CD4-positive, alpha-beta T cell (primary cell): ENCODE data around the gene ZDHHC5. TPM values are rescaled to one million over a fixed set of nuclear protein-coding genes. Genes with fewer than 3 reads are reported as not detected.
A peak's percentile ranks its signal among the peaks of the same experiment; 100 is the strongest.

Source experiments
- ATAC-seq: fragments of 200-7000 bp; cut with Tn5 transposase; one replicate; pipeline ENCODE4 v1.10.0; 2022; ENCODE audit warnings: mild to moderate bottlenecking; ENCODE audit not compliant: poor library complexity
- CTCF ChIA-PET: fragments of 350-600 bp; sonication (Branson Sonifier 250); formaldehyde crosslinking; loops from one replicate; lab custom pipeline; 2021; ENCODE audit warnings: antibody characterized with exemption, inconsistent platforms; lab: Charles Lee
- POLR2A ChIA-PET: fragments of 350-600 bp; sonication (Branson Sonifier 250); formaldehyde crosslinking; loops from one replicate; lab custom pipeline; 2021; ENCODE audit warnings: antibody characterized with exemption, inconsistent platforms; lab: Charles Lee
- DNase-seq, 14 experiments: peaks; one replicate each; pipeline ENCODE4 v3.0.0-alpha.2; 2013 to 2020; ENCODE audit warnings: mixed read lengths in 2 of 14
- H3K27ac ChIP-seq, 2 donors: one replicate each; pipeline versions ENCODE4 v1.5.1 to v1.7.0; 2013; ENCODE audit warnings: low read length in 2 of 2, low read depth in 1 of 2, mild to moderate bottlenecking in 1 of 2
- H3K27me3 ChIP-seq, 2 experiments: 1 replicate in 1 of 2; 2 replicates in 1 of 2; pipeline versions ENCODE4 v1.6.1 to v1.7.0; 2013; ENCODE audit warnings: low read length in 2 of 2, control low read depth in 1 of 2, mild to moderate bottlenecking in 1 of 2, moderate library complexity in 1 of 2; ENCODE audit not compliant: insufficient read depth in 2 of 2, control insufficient read depth in 1 of 2
- H3K36me3 ChIP-seq: one replicate; pipeline ENCODE4 v1.6.1; 2013; ENCODE audit warnings: low read length, control low read depth; ENCODE audit not compliant: insufficient read depth
- H3K4me1 ChIP-seq: one replicate; pipeline ENCODE4 v1.6.1; 2013; ENCODE audit warnings: low read length, control low read depth; ENCODE audit not compliant: insufficient read depth
- H3K4me3 ChIP-seq: one replicate; pipeline ENCODE4 v1.5.1; 2013; ENCODE audit warnings: mild to moderate bottlenecking, low read length, moderate library complexity
- H3K9me3 ChIP-seq, 2 experiments: 1 replicate in 1 of 2; 2 replicates in 1 of 2; pipeline versions ENCODE4 v1.6.1 to v1.7.0; 2013; ENCODE audit warnings: low read length in 2 of 2, mild to moderate bottlenecking in 2 of 2, control low read depth in 1 of 2, moderate library complexity in 1 of 2; ENCODE audit not compliant: control insufficient read depth in 1 of 2, insufficient read depth in 1 of 2
- H3K27ac Mint-ChIP-seq: one replicate; pipeline ENCODE4 v1.8.0; 2020; ENCODE audit warnings: mixed read lengths
- H3K27me3 Mint-ChIP-seq: one replicate; pipeline ENCODE4 v1.8.0; 2021; ENCODE audit warnings: mixed read lengths
- H3K36me3 Mint-ChIP-seq: one replicate; pipeline ENCODE4 v1.8.0; 2021; ENCODE audit warnings: low read depth, mixed read lengths
- H3K4me1 Mint-ChIP-seq: one replicate; pipeline ENCODE4 v1.8.0; 2021; ENCODE audit warnings: low read depth, mixed read lengths
- H3K4me3 Mint-ChIP-seq: one replicate; pipeline ENCODE4 v1.8.0; 2020; ENCODE audit warnings: mild to moderate bottlenecking, mixed read lengths
- H3K9me3 Mint-ChIP-seq: one replicate; pipeline ENCODE4 v1.8.0; 2020; ENCODE audit warnings: mixed read lengths
- CTCF ChIP-seq: fragments of 200-600 bp; IDR thresholded peaks from one replicate; pipeline ENCODE4 v1.8.0; 2022; ENCODE audit warnings: antibody characterized with exemption, mild to moderate bottlenecking
- intact Hi-C, 2 experiments: fragments of 100-400 bp; cut with DNase I in 1 of 2; cut with micrococcal nuclease in 1 of 2; formaldehyde crosslinking; loops; one replicate each; pipeline versions ENCODE4 v1.15.1 to v1.9.0; 2023 to 2025; cut with DNase I, micrococcal nuclease
- total RNA-seq, 174 experiments: library from RNA in 2 of 174; stranded (reverse) in 2 of 174; gene quantifications; one replicate each; pipeline ENCODE4 v1.2.3 and lab custom pipeline; 2021 to 2026

Gene ZDHHC5
- total RNA-seq, 2 experiments from 2014 or later = 59.7 to 61.1 TPM

GRCh38 chr11:57742087-57742452, 74.2 kb downstream of the ZDHHC5 start:
- Histone ChIP-seq H3K36me3 (peaks cover 57% of the 10 kb centered on the region), H3K27me3 (no peaks in the 10 kb centered on the region), H3K9me3 (no peaks in the 10 kb centered on the region), H3K4me3 (peak overlapping the region; percentile 92), H3K27ac (peak overlapping the region; percentile 91 to 96), H3K4me1 (peaks cover 31% of the 10 kb centered on the region)
- ATAC-seq (no peak), DNase-seq (peak in 1 of 14 experiments; percentile 2)
- POLR2A ChIA-PET = interaction anchor here (0.6 to 2.9 kb wide), 25 partner anchors 10 to 835 kb away, joined by 3 to 40 read pairs (median 5); partner anchors contain the start of genes BTBD18, LPXN, MED19 and SLC43A1
- intact Hi-C loops = loop anchor here in 1 of 2 experiments (10.0 kb wide), 1 partner anchor 417 kb away; the partner anchor contains the start of gene TNKS1BP1
- peak overlapping the region; percentile 95 for H3K27ac Mint-ChIP-seq
- TF ChIP-seq CTCF = no peak
- peaks cover 75% of the 10 kb centered on the region for H3K36me3 Mint-ChIP-seq
- H3K27me3 Mint-ChIP-seq = no peaks in the 10 kb centered on the region
- H3K9me3 Mint-ChIP-seq = no peaks in the 10 kb centered on the region
- H3K4me3 Mint-ChIP-seq = peak overlapping the region; percentile 97
- CTCF ChIA-PET = interaction anchor here (0.6 to 8.5 kb wide), 3 partner anchors 59 to 209 kb away, joined by 3 to 45 read pairs (median 5); no protein-coding TSS in a partner anchor
- peaks cover 40% of the 10 kb centered on the region for H3K4me1 Mint-ChIP-seq

- H3K27ac ChIP-seq = peak overlapping the region in 1 of 2 donors; percentile 22
- Mint-ChIP-seq H3K36me3 (peaks cover 69% of the 10 kb centered on the region), H3K27me3 (no peaks in the 10 kb centered on the region), H3K9me3 (no peaks in the 10 kb centered on the region), H3K27ac (peak overlapping the region; percentile 80), H3K4me3 (peak overlapping the region; percentile 75), H3K4me1 (peaks cover 44% of the 10 kb centered on the region)
- peaks cover 43% of the 10 kb centered on the region for H3K36me3 ChIP-seq
- CTCF ChIA-PET = interaction anchor here (0.6 to 8.5 kb wide), 2 partner anchors 54 to 56 kb away, joined by 5 to 45 read pairs; no protein-coding TSS in a partner anchor
- DNase-seq (no peak), ATAC-seq (no peak)
- H3K9me3 ChIP-seq = no peaks in the 10 kb centered on the region
- H3K4me3 ChIP-seq = no peak overlapping the region
- POLR2A ChIA-PET = interaction anchor here (1.3 to 2.0 kb wide), 3 partner anchors 20 to 409 kb away, joined by 3 to 6 read pairs (median 4); partner anchors contain the start of genes MED19, SSRP1 and TMX2
- intact Hi-C loops = loop anchor here in 1 of 2 experiments (10.0 kb wide), 1 partner anchor 420 kb away; the partner anchor contains the start of gene TNKS1BP1
- no peak for TF ChIP-seq CTCF
- no peaks in the 10 kb centered on the region for H3K27me3 ChIP-seq
- peaks cover 31% of the 10 kb centered on the region for H3K4me1 ChIP-seq
Observed at GRCh38 chr11:57744357-57744756, 76.4 kb downstream of the ZDHHC5 start.

GRCh38 chr11:57745206-57745605, 77.3 kb downstream of the ZDHHC5 start:
- Histone ChIP-seq H3K4me3 (no peak overlapping the region), H3K27me3 (no peaks in the 10 kb centered on the region), H3K4me1 (peaks cover 31% of the 10 kb centered on the region), H3K27ac (no peak overlapping the region), H3K9me3 (no peaks in the 10 kb centered on the region), H3K36me3 (peaks cover 43% of the 10 kb centered on the region)
- DNase-seq (no peak), ATAC-seq (no peak)
- no peak for TF ChIP-seq CTCF
- ChIA-PET POLR2A (interaction anchor here (1.3 to 2.0 kb wide), 3 partner anchors 19 to 410 kb away, joined by 3 to 6 read pairs (median 4); partner anchors contain the start of genes MED19, SSRP1 and TMX2), CTCF (interaction anchor here (8.5 kb wide), 1 partner anchor 55 kb away, joined by 45 read pairs; no protein-coding TSS in a partner anchor)
- no peaks in the 10 kb centered on the region for H3K27me3 Mint-ChIP-seq
- H3K27ac Mint-ChIP-seq = peak overlapping the region; percentile 80
- peaks cover 44% of the 10 kb centered on the region for H3K4me1 Mint-ChIP-seq
- peak overlapping the region; percentile 46 for H3K4me3 Mint-ChIP-seq
- no peaks in the 10 kb centered on the region for H3K9me3 Mint-ChIP-seq
- peaks cover 69% of the 10 kb centered on the region for H3K36me3 Mint-ChIP-seq
- intact Hi-C loops = loop anchor here in 1 of 2 experiments (10.0 kb wide), 1 partner anchor 420 kb away; the partner anchor contains the start of gene TNKS1BP1
